DOHH2 (cell line): ENCODE data around the gene TGM2.

Experiments used
- CTCF ChIP-seq: fragments of 200-600 bp; sonication (generic); IDR thresholded peaks from one replicate; pipeline ENCODE4 v1.5.1; 2014; ENCODE audit warnings: antibody characterized with exemption, mild to moderate bottlenecking, low read depth, low read length; ENCODE audit not compliant: poor library complexity, severe bottlenecking
- EZH2phosphoT487 ChIP-seq: fragments of 200-600 bp; sonication (generic); IDR thresholded peaks from 2 replicates; pipeline ENCODE4 v1.6.1; 2017; ENCODE audit warnings: borderline replicate concordance, mild to moderate bottlenecking, antibody characterized with exemption, low read length, moderate library complexity, mixed read lengths

GRCh38 chr20:38104285-38104684 is 60.8 kb downstream of the TGM2 start:
- TF ChIP-seq CTCF (no peak), EZH2phosphoT487 (no peak)
